ENCODE measurements around the gene PCBP3. TPM values are rescaled to one million over a fixed set of nuclear protein-coding genes. Genes with fewer than 3 reads are reported as not detected.
"Not testable (repeated sequence)": the region's sequence is repeated elsewhere in the genome, so short reads cannot be mapped to it uniquely, and the experiment has no call there.

PCBP3 gene
- total RNA-seq, 1 donor from 2014 or later: 5.5 TPM

DNA sequence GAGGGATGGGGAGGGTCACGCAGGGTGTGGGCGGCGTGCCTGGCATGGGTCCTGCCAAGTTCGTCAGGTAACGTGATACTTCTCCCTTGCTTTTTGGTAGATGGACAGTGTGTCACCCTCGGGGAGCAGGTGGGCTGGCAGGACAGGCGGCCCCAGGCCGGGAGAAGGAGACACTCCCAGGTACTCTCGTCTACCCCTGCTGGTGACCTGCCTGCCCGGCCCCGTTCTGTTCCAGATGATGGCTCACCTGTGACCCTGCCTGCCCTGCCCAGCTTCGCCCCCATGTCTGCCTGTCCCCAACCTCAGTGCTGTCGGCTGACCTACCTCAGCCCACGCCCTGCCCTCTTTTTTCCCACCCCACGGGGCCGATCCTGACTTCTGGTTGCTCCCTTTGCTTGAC lies 144.7 kb downstream of the PCBP3 start:
- no peak for DNase-seq

DNA sequence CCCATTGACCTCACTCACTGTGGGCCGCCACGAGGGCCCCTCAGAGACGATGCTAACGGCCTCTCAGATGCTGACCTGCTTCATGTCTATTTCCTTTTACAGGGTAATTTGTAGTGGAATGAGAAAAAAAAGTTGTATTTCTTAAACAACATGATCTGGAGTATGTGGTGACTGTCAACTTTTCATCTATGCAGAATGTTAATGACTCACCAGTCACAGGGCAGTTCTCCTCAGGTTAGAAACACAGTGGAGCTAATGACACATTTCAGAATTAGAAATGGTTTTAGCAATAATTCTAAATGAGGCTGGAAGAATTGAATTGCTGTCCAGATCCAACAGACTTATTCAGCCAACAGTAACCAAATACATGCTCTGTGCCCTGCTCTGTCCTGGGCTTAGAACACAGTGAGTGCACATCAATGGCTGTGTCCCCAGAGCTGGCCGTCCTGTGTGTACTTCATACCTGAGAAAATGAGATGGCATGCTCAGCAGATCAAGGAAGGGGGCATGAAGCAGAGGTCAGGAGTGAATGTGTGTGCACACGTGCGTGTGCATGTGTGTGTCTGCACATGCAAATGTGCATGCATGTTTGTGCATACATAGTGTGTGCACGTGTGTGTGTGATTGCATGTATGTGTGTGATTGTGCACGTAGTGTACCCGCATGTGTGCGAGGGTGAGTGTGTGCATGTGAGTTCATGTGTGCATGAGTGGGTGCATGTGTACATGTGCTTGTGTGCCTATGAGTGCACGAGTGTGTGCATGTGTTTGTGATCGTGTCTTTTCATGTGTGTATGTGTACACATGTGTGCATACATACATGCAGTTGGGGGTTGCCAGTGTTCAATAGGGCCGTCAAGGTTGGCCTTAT lies 145.3 kb downstream of the PCBP3 start:
- DNase-seq: no peak

- DNase-seq: no peak
Observed at GRCh38 chr21:45790427-45790826, 146.9 kb downstream of the PCBP3 start.

DNA sequence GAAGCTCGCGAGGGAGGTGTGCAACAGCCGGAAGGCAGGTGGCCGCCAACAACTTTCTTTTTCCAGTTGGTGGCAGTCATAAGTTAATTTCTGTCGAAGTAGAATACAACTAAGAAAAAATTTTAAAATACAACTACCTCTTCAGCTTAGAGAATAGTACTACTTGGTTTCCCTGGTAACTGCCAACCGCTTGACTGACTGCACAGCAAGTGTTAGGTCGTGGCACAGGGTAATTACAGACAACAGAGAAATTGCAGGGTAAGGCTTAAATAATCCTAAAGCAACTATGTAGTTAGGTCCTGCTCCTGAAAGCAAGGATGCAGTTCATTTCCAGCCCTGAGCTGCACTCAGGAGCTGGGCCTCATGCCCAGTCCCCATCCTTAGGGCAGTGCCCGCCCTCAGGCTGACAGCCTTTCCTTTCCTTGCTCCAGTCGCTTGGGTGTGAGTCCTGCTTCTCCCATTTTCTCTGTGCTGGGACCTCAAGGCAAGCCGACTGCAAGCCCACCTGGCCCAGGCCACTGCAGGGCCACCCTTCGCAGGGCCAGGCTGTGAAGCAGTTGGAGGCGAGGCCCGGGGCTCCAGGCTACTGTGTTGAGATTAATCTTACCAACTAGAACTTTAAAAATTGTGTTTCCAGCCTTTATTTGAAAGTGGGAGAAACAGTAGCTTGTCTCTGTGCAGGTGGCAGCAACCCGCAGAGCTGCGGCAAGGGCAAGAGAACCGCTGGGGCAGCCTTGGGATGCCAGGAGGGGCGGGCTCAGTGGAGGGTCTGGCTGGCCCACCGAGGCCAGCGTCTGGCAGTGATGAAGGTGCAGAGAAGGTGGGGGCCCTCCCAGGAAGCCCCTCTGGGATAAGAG lies 148.3 kb downstream of the PCBP3 start:
- no peak for DNase-seq

DNA sequence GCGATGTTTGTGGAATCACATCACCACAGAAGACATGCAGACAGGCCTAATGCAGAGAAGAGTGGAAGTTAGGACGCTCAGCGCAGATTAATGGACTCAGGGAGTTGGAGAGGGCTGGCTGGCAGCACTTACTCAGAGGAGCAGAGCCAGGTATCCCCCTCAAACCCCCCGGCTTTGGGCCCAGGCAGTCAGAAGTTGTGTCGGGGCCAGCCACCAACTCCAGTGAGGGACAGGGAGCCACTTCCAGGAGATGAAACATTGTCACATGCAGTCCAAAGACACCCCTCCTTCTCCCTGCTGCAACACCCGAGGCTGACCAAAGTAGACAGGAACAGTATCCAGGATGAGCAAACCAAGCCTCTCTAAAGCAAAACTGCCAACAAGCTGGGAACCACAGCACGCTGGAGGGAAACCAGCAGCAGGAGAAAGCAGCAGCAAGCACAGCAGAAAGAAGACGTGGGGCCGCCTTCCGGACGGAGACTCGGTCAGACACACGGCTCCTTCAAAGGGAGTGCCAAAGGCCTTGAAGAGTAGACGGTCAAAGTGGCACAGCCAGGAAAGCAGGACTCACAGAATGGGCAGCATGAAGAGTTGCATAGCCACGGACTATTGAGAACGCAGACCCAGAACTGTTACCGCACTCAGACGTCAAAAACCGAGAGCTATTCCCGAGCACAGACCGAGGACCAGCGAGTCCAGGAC lies 149.3 kb downstream of the PCBP3 start:
- no peak for DNase-seq

- DNase-seq: no peak
Observed at GRCh38 chr21:45794027-45794426, 150.5 kb downstream of the PCBP3 start.

- DNase-seq: no peak
Observed at GRCh38 chr21:45796003-45796402, 152.5 kb downstream of the PCBP3 start.

DNA sequence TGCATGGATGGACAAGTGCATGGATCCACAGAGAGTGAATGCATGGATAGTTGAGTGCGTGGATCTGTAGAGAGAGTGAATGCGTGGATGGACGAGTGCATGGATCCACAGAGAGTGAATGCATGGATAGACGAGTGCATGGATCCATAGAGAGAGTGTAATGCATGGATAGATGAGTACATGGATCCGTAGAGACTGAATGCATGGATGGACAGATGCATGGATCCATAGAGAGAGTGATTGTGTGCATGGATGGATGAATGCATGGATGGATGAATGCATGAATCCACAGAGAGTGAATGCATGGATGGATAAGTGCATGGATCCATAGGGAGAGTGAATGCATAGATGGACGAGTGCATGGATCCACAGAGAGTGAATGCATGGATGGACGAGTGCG lies 153.8 kb downstream of the PCBP3 start:
- DNase-seq: no peak

DNA sequence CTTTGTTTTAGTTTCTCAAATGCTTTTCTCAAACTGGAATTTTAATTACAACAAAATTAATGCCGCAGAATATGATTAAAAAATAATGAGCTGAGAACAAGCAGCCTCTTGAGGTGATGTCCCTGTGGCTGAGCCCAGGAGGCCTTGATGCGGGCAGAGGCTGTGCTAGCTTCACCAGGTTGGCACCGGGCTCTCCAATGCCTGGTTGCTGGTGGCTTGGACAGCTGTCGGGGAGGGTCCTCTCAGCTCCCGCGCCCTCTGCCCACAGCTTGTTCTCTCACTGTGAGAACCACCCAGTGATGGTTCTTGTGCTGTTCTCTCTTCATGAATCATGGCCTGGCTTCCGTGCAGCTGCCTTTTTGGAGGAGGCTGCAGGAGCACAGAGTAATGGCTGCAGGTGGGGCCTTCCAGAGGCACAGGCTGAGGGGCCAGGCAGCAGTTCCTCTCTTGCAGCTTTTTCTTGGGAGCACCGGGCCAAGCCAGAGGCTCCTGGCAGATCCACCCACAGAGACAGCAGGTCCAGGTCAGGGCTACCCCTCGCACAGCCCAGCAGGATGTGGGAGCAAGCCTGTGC lies 156.3 kb downstream of the PCBP3 start:
- no peak for DNase-seq

DNA sequence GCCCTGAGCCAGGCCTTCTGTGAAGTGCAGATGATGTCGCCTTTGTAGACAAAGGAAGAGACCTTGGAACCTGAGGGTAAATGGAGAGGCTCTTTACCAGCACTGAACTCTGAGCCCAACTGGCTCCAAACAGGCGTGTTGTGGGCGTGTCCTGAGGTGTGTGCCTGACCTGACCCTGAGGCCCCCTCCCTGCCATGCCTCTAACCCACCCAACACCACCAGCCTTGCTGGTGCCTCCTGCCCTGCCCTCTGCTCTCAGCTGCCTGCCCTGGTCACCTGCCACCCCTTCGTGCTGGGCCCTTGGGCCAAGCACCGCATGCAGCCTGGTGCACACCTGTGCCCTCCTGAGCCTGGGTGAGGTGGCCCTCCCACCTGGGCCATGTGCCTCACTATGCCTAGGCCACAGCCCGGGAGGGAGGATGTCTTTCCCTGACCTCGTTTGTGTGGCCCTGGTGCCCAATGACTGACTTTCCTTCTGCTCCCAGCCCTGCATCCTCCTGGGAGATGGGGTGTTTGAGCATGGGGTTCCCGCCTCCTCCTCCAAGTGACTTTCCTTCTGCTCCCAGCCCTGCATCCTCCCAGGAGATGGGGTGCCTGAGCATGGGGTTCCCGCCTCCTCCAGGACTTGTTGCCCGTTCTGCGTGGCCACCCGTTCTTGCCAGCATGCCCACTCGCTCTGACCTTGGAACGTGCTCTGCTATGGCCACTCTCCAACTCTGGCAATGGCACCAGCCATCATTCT lies 157.0 kb downstream of the PCBP3 start:
- no peak for DNase-seq

- no peak for DNase-seq
Observed at GRCh38 chr21:45801129-45801964, 157.8 kb downstream of the PCBP3 start.

DNA sequence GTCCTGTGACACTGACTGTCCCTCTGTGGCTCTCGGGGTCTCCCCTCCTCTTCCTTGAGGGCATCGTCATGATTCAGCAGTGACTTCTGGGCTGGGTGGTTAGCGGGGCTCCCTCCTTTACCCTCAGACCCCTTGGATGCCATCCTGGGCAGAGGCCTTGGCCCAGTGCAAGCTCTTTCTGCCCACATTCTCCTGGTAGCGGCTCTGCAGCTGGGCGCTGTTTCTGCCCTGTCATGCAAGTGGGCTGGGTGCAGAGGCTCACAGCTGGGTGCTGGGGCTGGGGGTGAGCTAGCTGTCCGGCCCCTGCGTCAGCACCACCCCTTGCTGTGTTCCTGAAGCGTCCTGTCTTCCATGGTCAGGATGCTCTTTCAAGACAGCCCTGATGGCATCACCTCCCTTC lies 158.5 kb downstream of the PCBP3 start:
- DNase-seq: no peak

DNA sequence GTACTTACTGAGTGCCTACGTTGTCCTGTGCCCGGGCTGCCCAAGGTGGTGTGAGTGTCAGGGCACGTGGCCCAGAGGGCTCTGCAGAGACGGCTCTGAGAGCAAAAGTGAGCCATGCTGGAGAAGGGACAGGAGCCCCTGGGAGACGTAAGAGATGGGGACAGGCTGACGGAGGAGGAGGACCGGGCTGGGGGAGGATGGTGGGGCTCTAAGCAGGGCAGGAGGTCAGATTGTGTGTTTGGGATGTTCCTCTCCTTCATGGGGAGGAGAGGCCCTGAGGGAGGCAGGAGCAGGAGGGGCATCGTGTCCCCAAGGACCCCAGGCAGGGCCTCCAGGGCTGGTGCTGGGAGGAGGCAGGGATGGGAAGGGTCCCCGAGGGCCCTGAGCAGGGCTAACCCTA lies 158.9 kb downstream of the PCBP3 start:
- no peak for DNase-seq

- DNase-seq: no peak
Observed at GRCh38 chr21:45802956-45803617, 159.6 kb downstream of the PCBP3 start.

DNA sequence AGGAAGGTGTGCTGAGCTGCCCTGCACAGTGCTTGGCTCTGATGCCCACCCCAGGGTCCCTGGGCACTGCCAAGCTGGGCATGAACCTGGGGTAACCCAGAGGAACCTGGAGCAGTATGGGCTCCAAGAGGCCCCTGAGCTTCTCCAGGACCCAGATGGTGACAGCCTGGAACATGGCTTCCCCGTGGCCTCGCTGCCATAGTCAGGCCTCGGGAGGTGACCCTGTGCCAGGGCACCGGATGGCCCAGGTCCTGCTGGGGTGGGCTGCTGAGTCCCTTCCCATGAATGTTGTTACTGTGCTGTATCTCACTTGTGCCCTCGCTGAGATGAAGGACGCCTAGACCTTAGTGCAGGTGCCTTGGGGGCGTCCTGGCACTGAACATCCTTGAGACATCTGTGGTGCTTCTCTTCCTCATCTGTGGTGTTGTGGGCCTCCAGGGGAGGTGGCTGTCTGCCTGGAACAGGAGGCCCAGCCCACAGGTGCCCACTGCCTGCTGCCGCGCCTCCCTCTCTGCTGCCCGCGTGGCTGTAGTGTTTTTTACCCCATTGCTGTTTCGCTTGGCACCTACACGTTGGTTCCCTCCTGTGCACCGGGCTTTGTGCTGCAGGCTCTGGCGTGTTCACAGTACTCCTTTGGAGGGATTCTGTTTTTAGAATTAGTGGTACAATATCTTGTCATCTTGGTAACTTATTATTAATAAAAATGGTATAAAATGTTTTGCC lies 160.3 kb downstream of the PCBP3 start:
- no peak for DNase-seq

DNA sequence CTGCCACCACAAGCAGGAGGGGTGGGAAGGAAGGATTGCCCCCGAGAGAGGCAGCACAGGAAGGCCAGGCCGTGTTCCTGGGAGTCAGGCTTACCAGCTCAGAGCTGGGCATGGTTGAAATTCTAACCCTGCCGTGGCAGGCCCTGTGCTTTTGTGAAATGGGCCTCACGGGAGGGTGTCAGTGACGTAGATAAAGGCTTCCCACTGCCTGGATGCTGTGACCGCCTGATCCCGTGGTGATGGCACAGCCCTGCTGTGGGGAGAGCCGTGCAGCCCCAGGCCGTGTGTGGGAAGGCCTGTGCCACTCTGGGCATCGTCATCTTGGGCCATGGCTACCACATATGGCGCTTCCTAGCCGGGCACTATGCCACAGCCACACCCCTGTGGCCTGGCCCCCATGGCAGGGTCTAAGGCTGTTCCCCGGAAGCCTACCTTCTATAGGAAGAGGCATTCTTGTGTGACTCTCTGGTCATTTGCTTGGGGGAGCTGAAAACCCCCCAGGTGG lies 161.3 kb downstream of the PCBP3 start:
- DNase-seq: no peak

DNA sequence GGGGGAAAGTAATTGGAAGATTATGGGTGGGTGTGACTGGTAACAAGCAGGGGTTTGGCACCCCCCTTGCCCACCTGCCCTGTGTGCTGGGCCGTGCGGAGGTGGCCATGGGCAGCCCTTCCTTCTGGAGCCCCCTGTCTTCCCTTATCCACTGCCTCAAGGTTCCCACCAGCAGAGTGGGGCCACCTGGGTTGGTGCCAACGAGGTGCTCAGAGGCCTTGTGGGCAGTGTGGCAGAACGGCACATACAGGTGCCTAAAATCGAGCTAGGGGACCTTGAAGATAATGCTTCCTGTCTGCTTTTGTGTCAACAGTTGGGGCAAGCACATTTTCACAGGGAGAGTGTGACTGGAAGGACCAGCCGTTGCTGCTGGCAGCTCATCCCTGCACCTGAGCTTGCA lies 161.8 kb downstream of the PCBP3 start:
- DNase-seq: no peak

DNA sequence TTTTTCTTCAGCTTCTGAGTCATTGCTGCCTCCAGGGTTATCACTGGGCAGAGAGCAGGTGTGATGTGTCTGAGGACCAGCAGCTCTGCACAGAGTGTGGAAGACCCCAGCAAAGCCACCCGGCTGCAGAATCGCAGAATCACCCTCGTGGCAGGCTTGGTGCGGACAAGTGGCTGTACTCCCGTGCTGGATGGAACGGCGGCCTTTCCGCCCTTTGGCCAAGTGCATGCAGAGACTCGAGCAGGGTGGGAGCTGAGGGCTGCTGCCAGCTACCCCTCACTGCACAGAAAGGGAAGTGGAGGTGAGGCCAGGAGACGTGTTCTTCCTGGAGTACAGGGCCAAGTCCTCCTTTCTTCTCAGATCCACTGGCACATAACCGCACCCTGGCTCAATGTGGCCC lies 162.5 kb downstream of the PCBP3 start:
- no peak for DNase-seq

GRCh38 chr21:45808663-45809062 lies 165.1 kb downstream of the PCBP3 start:
- not testable (repeated sequence) for DNase-seq
